B cell (primary cell): ENCODE data around the gene ATP11A.

ENCODE experiments used
- CTCF ChIP-seq: fragments of 200-600 bp; IDR thresholded peaks from one replicate; pipeline ENCODE4 v1.8.0; 2022; ENCODE audit warnings: antibody characterized with exemption, mild to moderate bottlenecking
- EZH2 ChIP-seq: IDR thresholded peaks from 2 replicates; pipeline ENCODE4 v1.6.1; 2012; ENCODE audit warnings: borderline replicate concordance, low read depth, mild to moderate bottlenecking, moderate library complexity, low read length; ENCODE audit not compliant: insufficient read depth, poor library complexity, severe bottlenecking

GRCh38 chr13:112669881-112670499 lies 19.8 kb upstream of the ATP11A start:
- TF ChIP-seq CTCF, result no peak
- no peak for TF ChIP-seq EZH2
